Thyroid gland (tissue), 4 donors: ENCODE data around the gene TBL1XR1. TPM values are rescaled to one million over a fixed set of nuclear protein-coding genes. Genes with fewer than 3 reads are reported as not detected.
"Not testable (repeated sequence)": the region's sequence is repeated elsewhere in the genome, so short reads cannot be mapped to it uniquely, and the experiment has no call there.

Experiments
- DNase-seq, 2 donors: peaks; one replicate each; pipeline ENCODE4 v3.0.0-alpha.2; 2019
- H3K27ac ChIP-seq, 3 donors: fragments of 200-600 bp; sonication (generic); 1 replicate in 2 of 3; 2 replicates in 1 of 3; pipeline ENCODE4 v1.5.1; 2016 to 2019; ENCODE audit warnings: mild to moderate bottlenecking in 1 of 3, moderate library complexity in 1 of 3
- H3K27me3 ChIP-seq: fragments of 200-600 bp; sonication (generic); one replicate; pipeline ENCODE4 v1.5.1; 2019
- H3K36me3 ChIP-seq, 2 donors: fragments of 200-600 bp; sonication (generic); one replicate each; pipeline ENCODE4 v1.5.1; 2016 to 2019
- H3K4me1 ChIP-seq, 2 donors: fragments of 200-600 bp; sonication (generic); one replicate each; pipeline ENCODE4 v1.5.1; 2017 to 2019
- H3K4me3 ChIP-seq, 3 donors: fragments of 200-600 bp; sonication (generic); replicated peaks in 1 of 3; 1 replicate in 2 of 3; 2 replicates in 1 of 3; pipeline ENCODE4 v1.5.1; 2016; ENCODE audit warnings: mild to moderate bottlenecking in 1 of 3
- H3K9me3 ChIP-seq: fragments of 200-600 bp; sonication (generic); one replicate; pipeline ENCODE4 v1.5.1; 2017
- CTCF ChIP-seq, 6 experiments: fragments of 200-600 bp in 3 of 6; fragments of 450-650 bp in 3 of 6; sonication (generic) in 3 of 6; IDR thresholded peaks; one replicate each; pipeline ENCODE4 v1.5.1; 2016 to 2019; ENCODE audit warnings: antibody characterized with exemption in 6 of 6, mild to moderate bottlenecking in 2 of 6, inconsistent platforms in 1 of 6, moderate library complexity in 1 of 6
- POLR2A ChIP-seq, 2 donors: fragments of 450-650 bp; IDR thresholded peaks; one replicate each; pipeline ENCODE4 v1.6.1; 2017; ENCODE audit warnings: antibody characterized with exemption in 2 of 2, mild to moderate bottlenecking in 2 of 2, moderate library complexity in 1 of 2
- WGBS, 2 donors: methylation state at CpG; one replicate each; pipeline ENCODE4 v1.1.5; 2017; 5-methylcytosine and 5-hydroxymethylcytosine counted together
- intact Hi-C: fragments of 100-400 bp; cut with DNase I; formaldehyde crosslinking; loops from one replicate; pipeline ENCODE4 v1.15.1; 2023
- total RNA-seq, 4 donors: library from RNA; depleted of rRNA; stranded (reverse); fragments of >200 nt; gene quantifications; one replicate each; pipeline ENCODE4 v1.2.3, GENCODE V29; 2016

TBL1XR1 gene
- total RNA-seq, 4 donors from 2014 or later = 164 to 239 (median 195) TPM

DNA sequence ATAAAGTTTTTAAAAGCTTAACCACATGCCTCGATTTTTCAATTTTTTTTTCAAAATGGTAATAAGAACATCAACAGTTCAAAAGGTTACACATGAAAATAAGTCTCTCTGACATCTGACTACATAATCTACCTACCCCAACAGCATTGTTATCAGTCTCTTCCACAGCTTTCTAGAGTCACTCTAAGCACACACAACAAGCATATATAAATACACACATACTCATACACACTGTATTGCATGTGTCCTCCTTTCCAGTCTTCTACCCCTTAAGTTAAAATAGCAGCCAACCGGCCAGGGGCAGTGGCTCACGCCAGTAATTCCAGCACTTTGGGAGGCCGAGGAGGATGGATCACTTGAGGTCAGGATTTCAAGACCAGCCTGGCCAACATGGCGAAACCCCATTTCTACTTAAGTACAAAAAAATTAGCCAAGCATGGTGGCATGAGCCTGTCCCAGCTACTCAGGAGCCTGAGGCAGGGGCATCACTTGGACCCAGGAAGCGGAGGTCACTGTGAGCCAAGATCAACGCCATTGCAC is 12.2 kb downstream of the TBL1XR1 start:
- Histone ChIP-seq H3K4me1 (peaks cover 40 to 49% of the 10 kb centered on the region in 2 donors), H3K9me3 (no peaks in the 10 kb centered on the region), H3K4me3 (no peak overlapping the region), H3K36me3 (no peaks in the 10 kb centered on the region), H3K27ac (peak overlapping the region in 1 of 3 donors; percentile 20), H3K27me3 (no peaks in the 10 kb centered on the region)
- 66 to 76% methylated on average over 7 of the region's 7 CpGs for WGBS, 2 donors
- no peak for DNase-seq
- intact Hi-C loops = no loop called here
- TF ChIP-seq CTCF (IDR thresholded peaks at IDR 0.05) (no peak), POLR2A (IDR thresholded peaks at IDR 0.05) (no peak)

- H3K27ac ChIP-seq, H3K27me3 ChIP-seq, H3K36me3 ChIP-seq, DNase-seq, intact Hi-C loops, H3K4me3 ChIP-seq, H3K9me3 ChIP-seq: not testable (repeated sequence)
- peaks cover 40 to 52% of the 10 kb centered on the region in 2 donors for H3K4me1 ChIP-seq
- WGBS, 2 donors = 94 to 95% methylated on average over 3 of the region's 3 CpGs
Observed at GRCh38 chr3:177184602-177185001, 12.7 kb downstream of the TBL1XR1 start.

DNA sequence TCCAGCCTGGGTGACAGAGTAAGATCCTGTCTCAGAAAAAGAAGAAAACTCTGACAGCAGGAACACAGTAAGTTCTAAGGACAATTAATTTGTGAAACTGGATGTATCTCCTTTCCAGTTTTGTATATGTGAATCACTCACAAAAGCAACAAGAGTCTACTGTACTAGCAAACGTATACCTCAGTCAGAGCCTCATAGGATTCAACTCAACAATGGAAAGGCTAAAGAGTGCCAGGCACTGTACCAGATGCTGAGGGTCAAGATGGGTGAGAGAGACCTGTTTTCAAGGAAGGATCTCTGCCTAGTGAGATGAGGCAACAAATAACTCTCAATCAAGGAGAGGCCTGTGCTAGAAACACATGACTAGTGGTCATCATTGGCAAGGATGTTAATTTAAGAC is 14.9 kb downstream of the TBL1XR1 start:
- Histone ChIP-seq H3K36me3 (no peaks in the 10 kb centered on the region), H3K27ac (no peak overlapping the region), H3K4me3 (no peak overlapping the region), H3K27me3 (no peaks in the 10 kb centered on the region), H3K9me3 (no peaks in the 10 kb centered on the region), H3K4me1 (peaks cover 42 to 53% of the 10 kb centered on the region in 2 donors)
- intact Hi-C loops = no loop called here
- TF ChIP-seq POLR2A (IDR thresholded peaks at IDR 0.05) = no peak
- no peak for TF ChIP-seq CTCF (IDR thresholded peaks at IDR 0.05)
- 77 to 91% methylated on average over 1 of the region's 1 CpG for WGBS, 2 donors
- no peak for DNase-seq

DNA sequence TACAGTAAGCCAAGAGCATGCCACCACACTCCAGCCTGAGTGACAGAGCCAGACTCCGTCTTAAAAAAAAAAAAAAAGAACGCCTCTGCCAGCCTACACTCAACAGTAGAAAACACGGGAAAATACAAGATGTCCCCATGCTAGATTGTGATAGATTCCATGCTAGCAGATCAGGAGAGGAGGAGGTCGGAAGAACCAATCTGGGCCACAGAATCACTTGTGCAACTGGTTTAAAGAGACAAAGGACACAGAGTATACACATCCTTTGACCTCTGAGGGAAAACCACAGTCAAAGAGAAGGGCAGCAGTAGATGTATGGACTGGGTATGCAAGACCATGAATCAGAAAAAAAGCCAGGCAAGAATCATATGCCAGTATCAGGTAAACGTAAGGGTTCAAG is 15.9 kb downstream of the TBL1XR1 start:
- H3K27ac ChIP-seq = no peak overlapping the region
- TF ChIP-seq CTCF (IDR thresholded peaks at IDR 0.05) (no peak), POLR2A (IDR thresholded peaks at IDR 0.05) (no peak)
- H3K27me3 ChIP-seq = no peaks in the 10 kb centered on the region
- no peaks in the 10 kb centered on the region for H3K36me3 ChIP-seq
- intact Hi-C loops = no loop called here
- H3K4me3 ChIP-seq = no peak overlapping the region
- H3K9me3 ChIP-seq = no peaks in the 10 kb centered on the region
- DNase-seq = no peak
- WGBS, 2 donors = 84% methylated on average over 5 of the region's 5 CpGs
- peaks cover 39 to 47% of the 10 kb centered on the region in 2 donors for H3K4me1 ChIP-seq

DNA sequence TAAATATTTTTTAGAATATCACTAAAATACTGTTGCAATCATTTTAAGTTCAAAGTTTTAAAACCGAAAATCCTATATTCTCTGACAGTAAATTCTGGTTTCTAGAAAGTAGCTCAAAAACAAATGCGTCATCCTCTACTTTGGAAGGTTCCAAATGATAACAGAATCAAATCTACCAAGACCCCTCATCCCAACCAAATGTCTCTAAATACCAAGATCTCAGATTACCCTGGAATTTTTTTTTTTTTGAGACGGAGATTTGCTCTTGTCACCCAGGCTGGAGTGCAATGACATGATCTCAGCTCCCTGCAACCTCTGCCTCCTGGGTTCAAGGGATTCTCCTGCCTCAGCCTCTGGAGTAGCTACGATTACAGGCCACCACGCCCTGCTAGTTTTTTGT is 16.8 kb downstream of the TBL1XR1 start:
- no peaks in the 10 kb centered on the region for H3K36me3 ChIP-seq
- H3K4me1 ChIP-seq = peaks cover 31 to 38% of the 10 kb centered on the region in 2 donors
- intact Hi-C loops = no loop called here
- no peak for TF ChIP-seq CTCF (IDR thresholded peaks at IDR 0.05)
- no peak for TF ChIP-seq POLR2A (IDR thresholded peaks at IDR 0.05)
- H3K27ac ChIP-seq = no peak overlapping the region
- WGBS, 2 donors = 95 to 97% methylated on average over 5 of the region's 5 CpGs
- H3K4me3 ChIP-seq = no peak overlapping the region
- no peaks in the 10 kb centered on the region for H3K9me3 ChIP-seq
- DNase-seq = no peak
- H3K27me3 ChIP-seq = no peaks in the 10 kb centered on the region
